SK-N-SH treated with all-trans-retinoic acid at 6 μM for 48 hours (cell line): ENCODE data around the gene COL24A1.

Experiments used
- ATAC-seq: fragments of 200-7000 bp; cut with Tn5 transposase; 3 replicates; pipeline ENCODE4 v1.9.1; 2020; ENCODE audit warnings: mild to moderate bottlenecking, moderate library complexity
- ARNTL ChIP-seq: fragments of 450-650 bp; formaldehyde crosslinking; IDR thresholded peaks from 2 replicates; pipeline ENCODE4 v1.5.0; 2020; ENCODE audit warnings: low read depth, mild to moderate bottlenecking, moderate library complexity, borderline replicate concordance
- BACH2 ChIP-seq: fragments of 250-450 bp; sonication (Bioruptor Pico); IDR thresholded peaks from 2 replicates; pipeline ENCODE4 v1.9.0; 2021; ENCODE audit warnings: mild to moderate bottlenecking, borderline replicate concordance
- CREB5 ChIP-seq: fragments of 250-450 bp; sonication (Bioruptor Pico); IDR thresholded peaks from 2 replicates; pipeline ENCODE4 v1.5.1; 2020; ENCODE audit warnings: low read depth, mild to moderate bottlenecking, moderate library complexity
- CSRNP3 ChIP-seq: fragments of 250-450 bp; sonication (Bioruptor Pico); IDR thresholded peaks from 2 replicates; pipeline ENCODE4 v1.5.1; 2021; ENCODE audit warnings: mild to moderate bottlenecking, moderate library complexity
- ESRRG ChIP-seq: fragments of 250-450 bp; sonication (Bioruptor Pico); IDR thresholded peaks from 2 replicates; pipeline ENCODE4 v1.6.1; 2021; ENCODE audit warnings: mild to moderate bottlenecking
- ISL1 ChIP-seq: fragments of 250-450 bp; sonication (Bioruptor Pico); IDR thresholded peaks from 2 replicates; pipeline ENCODE4 v2.1.2; 2022; ENCODE audit warnings: mild to moderate bottlenecking, moderate library complexity
- OSR1 ChIP-seq: fragments of 250-450 bp; sonication (Bioruptor Pico); IDR thresholded peaks from 2 replicates; pipeline ENCODE4 v1.8.0; 2022; ENCODE audit warnings: moderate library complexity, mild to moderate bottlenecking, inconsistent platforms
- PATZ1 ChIP-seq: fragments of 250-450 bp; sonication (Bioruptor Pico); IDR thresholded peaks from 2 replicates; pipeline ENCODE4 v1.8.0; 2020; ENCODE audit warnings: mild to moderate bottlenecking, moderate library complexity, borderline replicate concordance
- PPARA ChIP-seq: fragments of 250-450 bp; sonication (Bioruptor Pico); IDR thresholded peaks from 2 replicates; pipeline ENCODE4 v1.5.0; 2020; ENCODE audit warnings: mild to moderate bottlenecking, borderline replicate concordance
- RARB ChIP-seq: fragments of 250-450 bp; sonication (Bioruptor Pico); IDR thresholded peaks from 2 replicates; pipeline ENCODE4 v1.8.0; 2021; ENCODE audit warnings: mild to moderate bottlenecking, moderate library complexity
- SNAI2 ChIP-seq: fragments of 250-450 bp; sonication (Bioruptor Pico); IDR thresholded peaks from 2 replicates; pipeline ENCODE4 v1.5.0; 2020; ENCODE audit warnings: mild to moderate bottlenecking, moderate library complexity
- TCF4 ChIP-seq: fragments of 250-450 bp; sonication (Bioruptor Pico); IDR thresholded peaks from 2 replicates; pipeline ENCODE4 v1.8.0; 2021; ENCODE audit warnings: mild to moderate bottlenecking, moderate library complexity, borderline replicate concordance
- TOX ChIP-seq: fragments of 250-450 bp; sonication (Bioruptor Pico); IDR thresholded peaks from 2 replicates; pipeline ENCODE4 v1.8.0; 2021; ENCODE audit warnings: mild to moderate bottlenecking, moderate library complexity, borderline replicate concordance
- TSHZ2 ChIP-seq: fragments of 250-450 bp; sonication (Bioruptor Pico); IDR thresholded peaks from 2 replicates; pipeline ENCODE4 v1.5.0; 2020; ENCODE audit warnings: mild to moderate bottlenecking, moderate library complexity
- ZC3H10 ChIP-seq: fragments of 250-450 bp; sonication (Bioruptor Pico); IDR thresholded peaks from 2 replicates; pipeline ENCODE4 v1.5.1; 2021; ENCODE audit warnings: mild to moderate bottlenecking, moderate library complexity
- ZFP3 ChIP-seq: fragments of 250-450 bp; sonication (Bioruptor Pico); IDR thresholded peaks from 2 replicates; pipeline ENCODE4 v1.5.0; 2020; ENCODE audit warnings: mild to moderate bottlenecking, moderate library complexity
- ZNF565 ChIP-seq: fragments of 450-650 bp; formaldehyde crosslinking; conservative IDR thresholded peaks from 2 replicates; pipeline ENCODE4 v1.5.0; 2020; ENCODE audit warnings: low read depth, mild to moderate bottlenecking, moderate library complexity
- ZNF70 ChIP-seq: fragments of 450-650 bp; formaldehyde crosslinking; IDR thresholded peaks from 2 replicates; pipeline ENCODE4 v1.5.0; 2020; ENCODE audit warnings: mild to moderate bottlenecking, moderate library complexity
- ZNF8 ChIP-seq: fragments of 450-650 bp; formaldehyde crosslinking; IDR thresholded peaks from 2 replicates; pipeline ENCODE4 v1.5.0; 2020; ENCODE audit warnings: mild to moderate bottlenecking, moderate library complexity
- TF ChIP-seq, protein P1 (sequence below): fragments of 250-450 bp; sonication (Bioruptor Pico); IDR thresholded peaks from 2 replicates; pipeline ENCODE4 v1.8.0; 2021; ENCODE audit warnings: low read depth, mild to moderate bottlenecking, moderate library complexity, borderline replicate concordance

COL24A1 gene

DNA sequence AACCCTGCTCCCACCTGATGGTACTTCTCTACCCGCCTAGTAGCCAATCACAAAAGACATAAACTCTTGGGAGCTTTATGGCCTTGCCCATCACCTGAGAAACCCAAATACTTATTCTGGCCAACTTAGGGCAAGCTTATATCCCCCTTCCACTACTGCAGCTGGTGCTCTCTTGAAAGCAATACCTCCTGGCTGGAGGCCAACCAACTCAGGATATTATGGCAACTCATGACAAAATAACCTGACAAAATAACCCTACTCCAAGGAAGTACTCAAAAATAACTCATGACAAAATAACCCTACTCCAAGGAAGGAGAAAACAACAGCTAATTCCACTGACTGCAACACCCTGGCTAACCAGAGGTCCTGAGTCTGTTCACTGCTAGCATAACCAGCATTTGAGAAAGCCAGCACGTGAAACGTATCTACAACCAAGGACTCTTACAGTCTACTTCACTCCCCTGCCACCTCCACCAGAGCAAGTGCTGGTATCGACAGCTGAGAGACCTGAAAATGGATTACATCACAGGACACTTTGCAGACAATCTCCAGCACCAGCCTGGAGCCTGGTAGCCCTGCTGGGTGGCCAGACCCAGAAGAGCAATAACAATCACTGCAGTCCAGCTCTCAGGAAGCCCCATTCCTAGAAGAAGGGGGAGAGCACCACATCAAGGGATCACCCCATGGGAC lies 179.9 kb downstream of the COL24A1 start:
- no peak for ATAC-seq
- TF ChIP-seq CSRNP3 (CRISPR knock-in tag) (no peak), ARNTL (no peak), ZC3H10 (CRISPR knock-in tag) (no peak), OSR1 (CRISPR knock-in tag) (no peak), ZFP3 (CRISPR knock-in tag) (no peak), ESRRG (no peak), PATZ1 (CRISPR knock-in tag) (no peak)
- TF ChIP-seq, all 23 proteins: peak for 0

DNA sequence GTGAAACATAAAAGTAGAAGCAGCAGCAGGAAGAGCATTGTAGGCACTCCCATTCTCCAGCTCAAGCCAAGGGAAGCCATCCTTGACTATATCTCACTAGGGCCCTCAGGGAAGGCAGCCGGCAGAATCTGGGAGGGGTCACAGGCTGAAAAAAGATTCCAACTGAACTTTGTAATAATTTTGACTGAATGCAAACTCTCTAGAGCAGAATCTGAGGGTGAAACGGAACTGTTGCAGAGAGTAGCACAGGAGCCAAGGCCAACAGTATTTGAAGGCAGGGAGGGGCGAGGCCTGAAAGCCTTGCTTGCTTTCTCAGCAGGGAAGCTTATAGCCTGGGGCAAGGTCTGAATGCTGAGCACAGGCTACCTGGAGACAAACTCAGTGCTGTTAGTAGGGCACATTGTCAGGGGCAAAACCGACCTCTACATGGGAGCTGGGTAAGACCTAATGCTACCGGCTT lies 180.6 kb downstream of the COL24A1 start:
- TF ChIP-seq ZNF70 (CRISPR knock-in tag) (no peak), ZFP3 (CRISPR knock-in tag) (no peak), CSRNP3 (CRISPR knock-in tag) (no peak), BACH2 (CRISPR knock-in tag) (no peak), CREB5 (CRISPR knock-in tag) (no peak), ZC3H10 (CRISPR knock-in tag) (no peak), SNAI2 (no peak)
- TF ChIP-seq, all 23 proteins: peak for 0
- ATAC-seq: no peak

- TF ChIP-seq TCF4 (no peak), SNAI2 (no peak), PPARA (CRISPR knock-in tag) (no peak), TOX (no peak), ZC3H10 (CRISPR knock-in tag) (no peak), ISL1 (CRISPR knock-in tag) (no peak), ESRRG (no peak), PATZ1 (CRISPR knock-in tag) (no peak), TSHZ2 (CRISPR knock-in tag) (no peak), ARNTL (no peak), CSRNP3 (CRISPR knock-in tag) (no peak), ZNF70 (CRISPR knock-in tag) (no peak), ZNF8 (CRISPR knock-in tag) (no peak), RARB (CRISPR knock-in tag) (no peak), BACH2 (CRISPR knock-in tag) (no peak), ZNF565 (CRISPR knock-in tag) (no peak)
- TF ChIP-seq, protein P1, sequence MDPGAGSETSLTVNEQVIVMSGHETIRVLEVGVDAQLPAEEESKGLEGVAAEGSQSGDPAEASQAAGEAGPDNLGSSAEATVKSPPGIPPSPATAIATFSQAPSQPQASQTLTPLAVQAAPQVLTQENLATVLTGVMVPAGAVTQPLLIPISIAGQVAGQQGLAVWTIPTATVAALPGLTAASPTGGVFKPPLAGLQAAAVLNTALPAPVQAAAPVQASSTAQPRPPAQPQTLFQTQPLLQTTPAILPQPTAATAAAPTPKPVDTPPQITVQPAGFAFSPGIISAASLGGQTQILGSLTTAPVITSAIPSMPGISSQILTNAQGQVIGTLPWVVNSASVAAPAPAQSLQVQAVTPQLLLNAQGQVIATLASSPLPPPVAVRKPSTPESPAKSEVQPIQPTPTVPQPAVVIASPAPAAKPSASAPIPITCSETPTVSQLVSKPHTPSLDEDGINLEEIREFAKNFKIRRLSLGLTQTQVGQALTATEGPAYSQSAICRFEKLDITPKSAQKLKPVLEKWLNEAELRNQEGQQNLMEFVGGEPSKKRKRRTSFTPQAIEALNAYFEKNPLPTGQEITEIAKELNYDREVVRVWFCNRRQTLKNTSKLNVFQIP (CRISPR knock-in tag): no peak
- TF ChIP-seq, all 23 proteins: peak for 0
- ATAC-seq: no peak
Observed at GRCh38 chr1:85962457-85962856, 194.1 kb downstream of the COL24A1 start.
